Activated CD8-positive, alpha-beta memory T cell treated with anti-CD3 and anti-CD28 coated beads, Interleukin-2, amount 10 ng/mL, durations not matched to agents 7 days and 5 days (primary cell): ENCODE measurements around the gene PCNT. TPM values are rescaled to one million over a fixed set of nuclear protein-coding genes. Genes with fewer than 3 reads are reported as not detected.
"Not testable (repeated sequence)": the region's sequence is repeated elsewhere in the genome, so short reads cannot be mapped to it uniquely, and the experiment has no call there.

Experiments
- ATAC-seq: fragments of 150-1000 bp; cut with Tn5 transposase; one replicate; pipeline ENCODE4 v1.10.0; 2021; ENCODE audit warnings: moderate library complexity
- CTCF ChIA-PET: fragments of 350-600 bp; sonication (Branson Sonifier 250); formaldehyde crosslinking; loops from one replicate; lab custom pipeline; 2021; ENCODE audit warnings: antibody characterized with exemption; lab: Charles Lee
- DNase-seq: peaks from one replicate; pipeline ENCODE4 v3.0.0-alpha.2; 2020
- H3K27ac Mint-ChIP-seq: one replicate; pipeline ENCODE4 v1.8.0; 2021; ENCODE audit warnings: mild to moderate bottlenecking, mixed read lengths
- H3K27me3 Mint-ChIP-seq: one replicate; pipeline ENCODE4 v1.8.0; 2021; ENCODE audit warnings: mixed read lengths
- H3K36me3 Mint-ChIP-seq: one replicate; pipeline ENCODE4 v1.8.0; 2021; ENCODE audit warnings: mild to moderate bottlenecking, mixed read lengths
- H3K4me1 Mint-ChIP-seq: one replicate; pipeline ENCODE4 v1.8.0; 2021; ENCODE audit warnings: mixed read lengths
- H3K4me3 Mint-ChIP-seq: one replicate; pipeline ENCODE4 v1.8.0; 2021; ENCODE audit warnings: mild to moderate bottlenecking, moderate library complexity, mixed read lengths
- H3K9me3 Mint-ChIP-seq: one replicate; pipeline ENCODE4 v1.8.0; 2022; ENCODE audit warnings: low read depth, mixed read lengths
- total RNA-seq, 2 experiments: library from RNA; stranded (reverse); gene quantifications; one replicate each; pipeline ENCODE4 v1.2.3, GENCODE V29; 2021

The PCNT gene
- total RNA-seq, 2 experiments from 2014 or later = 89.7 to 104 TPM

- CTCF ChIA-PET = no interaction called here
- Mint-ChIP-seq H3K27ac (peak overlapping the region; percentile 52), H3K9me3 (no peaks in the 10 kb centered on the region), H3K27me3 (no peaks in the 10 kb centered on the region), H3K36me3 (peaks cover 26% of the 10 kb centered on the region), H3K4me1 (peaks cover 21% of the 10 kb centered on the region), H3K4me3 (no peak overlapping the region)
- DNase-seq (no peak), ATAC-seq (no peak)
Measured at GRCh38 chr21:46295177-46295770, 28.7 kb upstream of the PCNT start.

- Mint-ChIP-seq H3K27ac (peak overlapping the region; percentile 76), H3K4me1 (peaks cover 20% of the 10 kb centered on the region), H3K27me3 (no peaks in the 10 kb centered on the region), H3K9me3 (no peaks in the 10 kb centered on the region), H3K4me3 (peak overlapping the region; percentile 58), H3K36me3 (peaks cover 31% of the 10 kb centered on the region)
- ATAC-seq = peak; percentile 90
- peak; percentile 84 for DNase-seq
- CTCF ChIA-PET = no interaction called here
Measured at GRCh38 chr21:46295996-46296752, 27.8 kb upstream of the PCNT start.

- ATAC-seq = peak; percentile 29
- Mint-ChIP-seq H3K9me3 (no peaks in the 10 kb centered on the region), H3K27me3 (no peaks in the 10 kb centered on the region), H3K4me3 (peak overlapping the region; percentile 50), H3K36me3 (peaks cover 27% of the 10 kb centered on the region), H3K27ac (no peak overlapping the region), H3K4me1 (peaks cover 17% of the 10 kb centered on the region)
- no peak for DNase-seq
- CTCF ChIA-PET = no interaction called here
Measured at GRCh38 chr21:46297338-46298271, 26.4 kb upstream of the PCNT start.

GRCh38 chr21:46299167-46299566, 24.8 kb upstream of the PCNT start:
- no peaks in the 10 kb centered on the region for H3K9me3 Mint-ChIP-seq
- no peak overlapping the region for H3K4me3 Mint-ChIP-seq
- peaks cover 17% of the 10 kb centered on the region for H3K4me1 Mint-ChIP-seq
- no peak for ATAC-seq
- CTCF ChIA-PET = no interaction called here
- H3K36me3 Mint-ChIP-seq = peaks cover 32% of the 10 kb centered on the region
- no peak for DNase-seq
- no peaks in the 10 kb centered on the region for H3K27me3 Mint-ChIP-seq
- no peak overlapping the region for H3K27ac Mint-ChIP-seq

GRCh38 chr21:46301759-46302158, 22.2 kb upstream of the PCNT start:
- CTCF ChIA-PET = no interaction called here
- H3K36me3 Mint-ChIP-seq = peaks cover 42% of the 10 kb centered on the region

GRCh38 chr21:46304437-46304836, 19.5 kb upstream of the PCNT start:
- Mint-ChIP-seq H3K36me3 (peaks cover 50% of the 10 kb centered on the region), H3K27me3 (no peaks in the 10 kb centered on the region), H3K4me3 (no peak overlapping the region), H3K27ac (no peak overlapping the region), H3K4me1 (no peaks in the 10 kb centered on the region), H3K9me3 (no peaks in the 10 kb centered on the region)
- CTCF ChIA-PET = no interaction called here
- no peak for DNase-seq
- ATAC-seq = no peak

More at GRCh38 chr21:46301759-46302158, 22.2 kb upstream of the PCNT start:
- Mint-ChIP-seq H3K9me3 (no peaks in the 10 kb centered on the region), H3K27ac (no peak overlapping the region), H3K4me3 (no peak overlapping the region), H3K4me1 (peaks cover 4% of the 10 kb centered on the region), H3K27me3 (no peaks in the 10 kb centered on the region)
- no peak for DNase-seq
- no peak for ATAC-seq

- H3K4me1 Mint-ChIP-seq = no peaks in the 10 kb centered on the region
- peaks cover 47% of the 10 kb centered on the region for H3K36me3 Mint-ChIP-seq
- ATAC-seq (peak; percentile 9), DNase-seq (no peak)
- H3K27me3 Mint-ChIP-seq = no peaks in the 10 kb centered on the region
- H3K9me3 Mint-ChIP-seq = no peaks in the 10 kb centered on the region
- no peak overlapping the region for H3K27ac Mint-ChIP-seq
- CTCF ChIA-PET = no interaction called here
- no peak overlapping the region for H3K4me3 Mint-ChIP-seq
Measured at GRCh38 chr21:46304955-46305354, 19.0 kb upstream of the PCNT start.

GRCh38 chr21:46307625-46308024, 16.3 kb upstream of the PCNT start:
- CTCF ChIA-PET = no interaction called here
- H3K9me3 Mint-ChIP-seq = no peaks in the 10 kb centered on the region
- H3K27me3 Mint-ChIP-seq = no peaks in the 10 kb centered on the region
- no peak overlapping the region for H3K4me3 Mint-ChIP-seq
- H3K27ac Mint-ChIP-seq = no peak overlapping the region
- H3K36me3 Mint-ChIP-seq = peaks cover 46% of the 10 kb centered on the region
- ATAC-seq = peak; percentile 33
- no peak for DNase-seq
- no peaks in the 10 kb centered on the region for H3K4me1 Mint-ChIP-seq

- Mint-ChIP-seq H3K4me3 (no peak overlapping the region), H3K9me3 (no peaks in the 10 kb centered on the region), H3K36me3 (peaks cover 48% of the 10 kb centered on the region), H3K4me1 (no peaks in the 10 kb centered on the region), H3K27me3 (no peaks in the 10 kb centered on the region), H3K27ac (no peak overlapping the region)
- no peak for DNase-seq
- CTCF ChIA-PET = no interaction called here
- ATAC-seq = no peak
Measured at GRCh38 chr21:46308431-46308830, 15.5 kb upstream of the PCNT start.

- H3K9me3 Mint-ChIP-seq, H3K4me1 Mint-ChIP-seq, ATAC-seq, DNase-seq, H3K27me3 Mint-ChIP-seq, H3K4me3 Mint-ChIP-seq, H3K27ac Mint-ChIP-seq: not testable (repeated sequence)
- CTCF ChIA-PET = interaction anchor here (1.4 kb wide), 1 partner anchor 12 kb away, joined by 3 read pairs; no protein-coding TSS in a partner anchor
- peaks cover 42% of the 10 kb centered on the region for H3K36me3 Mint-ChIP-seq
Measured at GRCh38 chr21:46310260-46310659, 13.7 kb upstream of the PCNT start.

- no peak overlapping the region for H3K4me3 Mint-ChIP-seq
- H3K36me3 Mint-ChIP-seq = peaks cover 39% of the 10 kb centered on the region
- DNase-seq (no peak), ATAC-seq (no peak)
- H3K4me1 Mint-ChIP-seq = no peaks in the 10 kb centered on the region
- CTCF ChIA-PET = interaction anchor here (1.4 kb wide), 1 partner anchor 11 kb away, joined by 3 read pairs; no protein-coding TSS in a partner anchor
- H3K9me3 Mint-ChIP-seq = no peaks in the 10 kb centered on the region
- no peak overlapping the region for H3K27ac Mint-ChIP-seq
- H3K27me3 Mint-ChIP-seq = no peaks in the 10 kb centered on the region
Measured at GRCh38 chr21:46311568-46311967, 12.4 kb upstream of the PCNT start.

GRCh38 chr21:46312949-46313348, 11.0 kb upstream of the PCNT start:
- Mint-ChIP-seq H3K9me3 (no peaks in the 10 kb centered on the region), H3K27me3 (no peaks in the 10 kb centered on the region), H3K27ac (no peak overlapping the region), H3K36me3 (peaks cover 31% of the 10 kb centered on the region), H3K4me1 (no peaks in the 10 kb centered on the region), H3K4me3 (no peak overlapping the region)
- no peak for ATAC-seq
- DNase-seq = no peak
- CTCF ChIA-PET = interaction anchor here (0.7 kb wide), 1 partner anchor 13 kb away, joined by 3 read pairs; a partner anchor contains a TSS

GRCh38 chr21:46314441-46315020, 9.4 kb upstream of the PCNT start:
- no peaks in the 10 kb centered on the region for H3K27me3 Mint-ChIP-seq
- H3K9me3 Mint-ChIP-seq = no peaks in the 10 kb centered on the region
- no peak for DNase-seq
- H3K36me3 Mint-ChIP-seq = peaks cover 24% of the 10 kb centered on the region
- H3K4me1 Mint-ChIP-seq = no peaks in the 10 kb centered on the region
- H3K4me3 Mint-ChIP-seq = no peak overlapping the region
- CTCF ChIA-PET = no interaction called here
- ATAC-seq = no peak
- H3K27ac Mint-ChIP-seq = no peak overlapping the region
